ENCODE results near the gene NFKB1. TPM values are rescaled to one million over a fixed set of nuclear protein-coding genes. Genes with fewer than 3 reads are reported as not detected.

NFKB1 gene
- polyA plus RNA-seq, 1 experiment, result 24.1 TPM

DNA sequence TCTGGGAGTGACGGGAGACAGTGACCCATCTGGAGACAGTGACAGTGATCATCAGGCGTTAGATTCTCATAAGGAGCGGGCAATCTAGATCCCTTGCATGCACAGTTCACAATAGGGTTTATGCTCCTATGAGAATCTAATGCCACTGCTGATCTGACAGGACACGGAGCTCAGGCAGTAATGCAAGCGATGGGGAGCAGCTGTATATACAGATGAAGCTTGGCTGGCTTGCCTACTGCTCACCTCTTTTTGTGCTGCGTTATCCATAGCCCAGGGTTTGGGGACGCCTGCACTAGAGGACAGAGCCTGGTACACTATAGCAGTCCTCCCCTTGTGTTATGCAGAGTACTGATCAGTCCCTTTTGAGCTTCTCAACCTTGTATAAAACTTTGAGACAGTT is 23.5 kb downstream of the NFKB1 start:
- CTCF ChIA-PET, result interaction anchor here (0.9 to 1.1 kb wide), 2 partner anchors 25 to 94 kb away, joined by 3 to 6 read pairs; no protein-coding TSS in a partner anchor
- H3K27me3 ChIP-seq (ENCODE audit: control insufficient read depth, insufficient read depth, low read length), result no peaks in the 10 kb centered on the region
- no peak overlapping the region for H3K4me3 ChIP-seq (ENCODE audit: low read depth, low read length)
- POLR2A ChIA-PET, result interaction anchor here (0.6 kb wide), 1 partner anchor 39 kb away, joined by 3 read pairs; no protein-coding TSS in a partner anchor
- H3K27ac ChIP-seq (ENCODE audit: low read depth, low read length), result no peak overlapping the region
- TF ChIP-seq CTCF (IDR thresholded peaks at IDR 0.05; ENCODE audit: low read depth, low read length), result no peak
- H3K9me3 ChIP-seq (ENCODE audit: control insufficient read depth, insufficient read depth, low read length), result no peaks in the 10 kb centered on the region
- no peak for DNase-seq (ENCODE audit: low read depth, low spot score)

- Histone ChIP-seq H3K27ac (ENCODE audit: low read depth, low read length) (no peak overlapping the region), H3K9me3 (ENCODE audit: control insufficient read depth, insufficient read depth, low read length) (no peaks in the 10 kb centered on the region), H3K27me3 (ENCODE audit: control insufficient read depth, insufficient read depth, low read length) (no peaks in the 10 kb centered on the region), H3K4me3 (ENCODE audit: low read depth, low read length) (no peak overlapping the region)
- TF ChIP-seq CTCF (IDR thresholded peaks at IDR 0.05; ENCODE audit: low read depth, low read length), result no peak
- POLR2A ChIA-PET, result no interaction called here
- CTCF ChIA-PET, result interaction anchor here (0.9 to 1.1 kb wide), 2 partner anchors 24 to 94 kb away, joined by 3 to 6 read pairs; no protein-coding TSS in a partner anchor
- no peak for DNase-seq (ENCODE audit: low read depth, low spot score)
These were observed 23.9 kb downstream of the NFKB1 start for GRCh38 chr4:102525097-102525496.

- POLR2A ChIA-PET, result no interaction called here
- no peak overlapping the region for H3K4me3 ChIP-seq (ENCODE audit: low read depth, low read length)
- CTCF ChIA-PET, result interaction anchor here (0.9 to 1.1 kb wide), 2 partner anchors 24 to 95 kb away, joined by 3 to 6 read pairs; no protein-coding TSS in a partner anchor
- no peak overlapping the region for H3K27ac ChIP-seq (ENCODE audit: low read depth, low read length)
- H3K9me3 ChIP-seq (ENCODE audit: control insufficient read depth, insufficient read depth, low read length), result no peaks in the 10 kb centered on the region
- DNase-seq (ENCODE audit: low read depth, low spot score), result no peak
- no peak for TF ChIP-seq CTCF (IDR thresholded peaks at IDR 0.05; ENCODE audit: low read depth, low read length)
- no peaks in the 10 kb centered on the region for H3K27me3 ChIP-seq (ENCODE audit: control insufficient read depth, insufficient read depth, low read length)
These were observed 24.3 kb downstream of the NFKB1 start for GRCh38 chr4:102525504-102525903.

GRCh38 chr4:102526532-102526931 is 25.4 kb downstream of the NFKB1 start:
- ChIA-PET CTCF (no interaction called here), POLR2A (no interaction called here)
- TF ChIP-seq CTCF (IDR thresholded peaks at IDR 0.05; ENCODE audit: low read depth, low read length), result no peak
- no peak overlapping the region for H3K4me3 ChIP-seq (ENCODE audit: low read depth, low read length)
- no peaks in the 10 kb centered on the region for H3K9me3 ChIP-seq (ENCODE audit: control insufficient read depth, insufficient read depth, low read length)
- no peak for DNase-seq (ENCODE audit: low read depth, low spot score)
- no peak overlapping the region for H3K27ac ChIP-seq (ENCODE audit: low read depth, low read length)
- no peaks in the 10 kb centered on the region for H3K27me3 ChIP-seq (ENCODE audit: control insufficient read depth, insufficient read depth, low read length)

GRCh38 chr4:102527695-102528283 is 26.6 kb downstream of the NFKB1 start:
- no peak overlapping the region for H3K4me3 ChIP-seq (ENCODE audit: low read depth, low read length)
- no peaks in the 10 kb centered on the region for H3K9me3 ChIP-seq (ENCODE audit: control insufficient read depth, insufficient read depth, low read length)
- ChIA-PET POLR2A (no interaction called here), CTCF (no interaction called here)
- no peaks in the 10 kb centered on the region for H3K27me3 ChIP-seq (ENCODE audit: control insufficient read depth, insufficient read depth, low read length)
- no peak for DNase-seq (ENCODE audit: low read depth, low spot score)
- no peak overlapping the region for H3K27ac ChIP-seq (ENCODE audit: low read depth, low read length)
- no peak for TF ChIP-seq CTCF (IDR thresholded peaks at IDR 0.05; ENCODE audit: low read depth, low read length)

Measured in AG04450 (cell line).